SKM-1 (cell line): ENCODE measurements around the gene FGFRL1.

Experiments
- DNase-seq: peaks from one replicate; lab custom pipeline; 2025; ENCODE audit not compliant: unreplicated experiment; lab: John Stamatoyannopoulos, UW

Gene FGFRL1

GRCh38 chr4:1004557-1005485 lies 6.6 kb upstream of the FGFRL1 start:
- no peak for DNase-seq

GRCh38 chr4:1006856-1007255 lies 4.6 kb upstream of the FGFRL1 start:
- DNase-seq, result no peak

- DNase-seq, result no peak
These were observed 2.4 kb upstream of the FGFRL1 start for GRCh38 chr4:1008840-1009541.

- DNase-seq, result peak; percentile 75
These were observed 1.7 kb upstream of the FGFRL1 start for GRCh38 chr4:1009542-1010394.

- peak; percentile 95 for DNase-seq
These were observed 918 bp upstream of the FGFRL1 start for GRCh38 chr4:1010395-1011021.

GRCh38 chr4:1011666-1012033 lies 224 bp downstream of the FGFRL1 start:
- DNase-seq, result no peak

- DNase-seq, result no peak
These were observed 761 bp downstream of the FGFRL1 start for GRCh38 chr4:1012034-1012739.

GRCh38 chr4:1013225-1014073 lies 2.0 kb downstream of the FGFRL1 start:
- no peak for DNase-seq

- DNase-seq, result no peak
These were observed 3.1 kb downstream of the FGFRL1 start for GRCh38 chr4:1014291-1015167.

GRCh38 chr4:1015179-1015578 lies 3.8 kb downstream of the FGFRL1 start:
- no peak for DNase-seq

- no peak for DNase-seq
These were observed 4.3 kb downstream of the FGFRL1 start for GRCh38 chr4:1015746-1016145.

- no peak for DNase-seq
These were observed 5.8 kb downstream of the FGFRL1 start for GRCh38 chr4:1017211-1017610.

- DNase-seq, result no peak
These were observed 6.3 kb downstream of the FGFRL1 start for GRCh38 chr4:1017706-1018105.

- DNase-seq, result no peak
These were observed 7.0 kb downstream of the FGFRL1 start for GRCh38 chr4:1018147-1019020.

- no peak for DNase-seq
These were observed 7.9 kb downstream of the FGFRL1 start for GRCh38 chr4:1019320-1019719.

GRCh38 chr4:1019729-1020470 lies 8.5 kb downstream of the FGFRL1 start:
- DNase-seq, result no peak
